SK-N-SH treated with all-trans-retinoic acid at 6 μM for 48 hours (cell line): Measurements from ENCODE around the gene MRPS34.

Experiments used
- ARNTL ChIP-seq: fragments of 450-650 bp; formaldehyde crosslinking; IDR thresholded peaks from 2 replicates; pipeline ENCODE4 v1.5.0; 2020; ENCODE audit warnings: low read depth, mild to moderate bottlenecking, moderate library complexity, borderline replicate concordance
- CREB5 ChIP-seq: fragments of 250-450 bp; sonication (Bioruptor Pico); IDR thresholded peaks from 2 replicates; pipeline ENCODE4 v1.5.1; 2020; ENCODE audit warnings: low read depth, mild to moderate bottlenecking, moderate library complexity
- CSDC2 ChIP-seq: fragments of 250-450 bp; sonication (Bioruptor Pico); IDR thresholded peaks from 2 replicates; pipeline ENCODE4 v1.5.0; 2020; ENCODE audit warnings: mild to moderate bottlenecking, moderate library complexity
- ESRRG ChIP-seq: fragments of 250-450 bp; sonication (Bioruptor Pico); IDR thresholded peaks from 2 replicates; pipeline ENCODE4 v1.6.1; 2021; ENCODE audit warnings: mild to moderate bottlenecking
- ISL1 ChIP-seq: fragments of 250-450 bp; sonication (Bioruptor Pico); IDR thresholded peaks from 2 replicates; pipeline ENCODE4 v2.1.2; 2022; ENCODE audit warnings: mild to moderate bottlenecking, moderate library complexity
- OSR1 ChIP-seq: fragments of 250-450 bp; sonication (Bioruptor Pico); IDR thresholded peaks from 2 replicates; pipeline ENCODE4 v1.8.0; 2022; ENCODE audit warnings: moderate library complexity, mild to moderate bottlenecking, inconsistent platforms
- PATZ1 ChIP-seq: fragments of 250-450 bp; sonication (Bioruptor Pico); IDR thresholded peaks from 2 replicates; pipeline ENCODE4 v1.8.0; 2020; ENCODE audit warnings: mild to moderate bottlenecking, moderate library complexity, borderline replicate concordance
- RARB ChIP-seq: fragments of 250-450 bp; sonication (Bioruptor Pico); IDR thresholded peaks from 2 replicates; pipeline ENCODE4 v1.8.0; 2021; ENCODE audit warnings: mild to moderate bottlenecking, moderate library complexity
- ZFP3 ChIP-seq: fragments of 250-450 bp; sonication (Bioruptor Pico); IDR thresholded peaks from 2 replicates; pipeline ENCODE4 v1.5.0; 2020; ENCODE audit warnings: mild to moderate bottlenecking, moderate library complexity
- ZNF565 ChIP-seq: fragments of 450-650 bp; formaldehyde crosslinking; conservative IDR thresholded peaks from 2 replicates; pipeline ENCODE4 v1.5.0; 2020; ENCODE audit warnings: low read depth, mild to moderate bottlenecking, moderate library complexity
- ZNF70 ChIP-seq: fragments of 450-650 bp; formaldehyde crosslinking; IDR thresholded peaks from 2 replicates; pipeline ENCODE4 v1.5.0; 2020; ENCODE audit warnings: mild to moderate bottlenecking, moderate library complexity
- ZNF8 ChIP-seq: fragments of 450-650 bp; formaldehyde crosslinking; IDR thresholded peaks from 2 replicates; pipeline ENCODE4 v1.5.0; 2020; ENCODE audit warnings: mild to moderate bottlenecking, moderate library complexity
- TF ChIP-seq, protein P1 (sequence below): fragments of 250-450 bp; sonication (Bioruptor Pico); IDR thresholded peaks from 2 replicates; pipeline ENCODE4 v1.5.0; 2020; ENCODE audit warnings: mild to moderate bottlenecking, moderate library complexity
- TF ChIP-seq, protein P2 (sequence below): fragments of 250-450 bp; sonication (Bioruptor Pico); IDR thresholded peaks from 2 replicates; pipeline ENCODE4 v1.8.0; 2021; ENCODE audit warnings: low read depth, mild to moderate bottlenecking, moderate library complexity, borderline replicate concordance

GRCh38 chr16:1766231-1766630 lies 6.7 kb downstream of the MRPS34 start:
- TF ChIP-seq ARNTL (CRISPR knock-in tag) (no peak), PATZ1 (CRISPR knock-in tag) (no peak), ZNF70 (CRISPR knock-in tag) (no peak), OSR1 (CRISPR knock-in tag) (no peak), ISL1 (CRISPR knock-in tag) (no peak), ZNF8 (no peak), ZNF565 (no peak), CREB5 (CRISPR knock-in tag) (no peak), ZFP3 (CRISPR knock-in tag) (no peak), CSDC2 (no peak), RARB (CRISPR knock-in tag) (no peak), ESRRG (CRISPR knock-in tag) (no peak)
- TF ChIP-seq, protein P1, sequence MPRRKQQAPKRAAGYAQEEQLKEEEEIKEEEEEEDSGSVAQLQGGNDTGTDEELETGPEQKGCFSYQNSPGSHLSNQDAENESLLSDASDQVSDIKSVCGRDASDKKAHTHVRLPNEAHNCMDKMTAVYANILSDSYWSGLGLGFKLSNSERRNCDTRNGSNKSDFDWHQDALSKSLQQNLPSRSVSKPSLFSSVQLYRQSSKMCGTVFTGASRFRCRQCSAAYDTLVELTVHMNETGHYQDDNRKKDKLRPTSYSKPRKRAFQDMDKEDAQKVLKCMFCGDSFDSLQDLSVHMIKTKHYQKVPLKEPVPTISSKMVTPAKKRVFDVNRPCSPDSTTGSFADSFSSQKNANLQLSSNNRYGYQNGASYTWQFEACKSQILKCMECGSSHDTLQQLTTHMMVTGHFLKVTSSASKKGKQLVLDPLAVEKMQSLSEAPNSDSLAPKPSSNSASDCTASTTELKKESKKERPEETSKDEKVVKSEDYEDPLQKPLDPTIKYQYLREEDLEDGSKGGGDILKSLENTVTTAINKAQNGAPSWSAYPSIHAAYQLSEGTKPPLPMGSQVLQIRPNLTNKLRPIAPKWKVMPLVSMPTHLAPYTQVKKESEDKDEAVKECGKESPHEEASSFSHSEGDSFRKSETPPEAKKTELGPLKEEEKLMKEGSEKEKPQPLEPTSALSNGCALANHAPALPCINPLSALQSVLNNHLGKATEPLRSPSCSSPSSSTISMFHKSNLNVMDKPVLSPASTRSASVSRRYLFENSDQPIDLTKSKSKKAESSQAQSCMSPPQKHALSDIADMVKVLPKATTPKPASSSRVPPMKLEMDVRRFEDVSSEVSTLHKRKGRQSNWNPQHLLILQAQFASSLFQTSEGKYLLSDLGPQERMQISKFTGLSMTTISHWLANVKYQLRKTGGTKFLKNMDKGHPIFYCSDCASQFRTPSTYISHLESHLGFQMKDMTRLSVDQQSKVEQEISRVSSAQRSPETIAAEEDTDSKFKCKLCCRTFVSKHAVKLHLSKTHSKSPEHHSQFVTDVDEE (CRISPR knock-in tag) = no peak
- TF ChIP-seq, protein P2, sequence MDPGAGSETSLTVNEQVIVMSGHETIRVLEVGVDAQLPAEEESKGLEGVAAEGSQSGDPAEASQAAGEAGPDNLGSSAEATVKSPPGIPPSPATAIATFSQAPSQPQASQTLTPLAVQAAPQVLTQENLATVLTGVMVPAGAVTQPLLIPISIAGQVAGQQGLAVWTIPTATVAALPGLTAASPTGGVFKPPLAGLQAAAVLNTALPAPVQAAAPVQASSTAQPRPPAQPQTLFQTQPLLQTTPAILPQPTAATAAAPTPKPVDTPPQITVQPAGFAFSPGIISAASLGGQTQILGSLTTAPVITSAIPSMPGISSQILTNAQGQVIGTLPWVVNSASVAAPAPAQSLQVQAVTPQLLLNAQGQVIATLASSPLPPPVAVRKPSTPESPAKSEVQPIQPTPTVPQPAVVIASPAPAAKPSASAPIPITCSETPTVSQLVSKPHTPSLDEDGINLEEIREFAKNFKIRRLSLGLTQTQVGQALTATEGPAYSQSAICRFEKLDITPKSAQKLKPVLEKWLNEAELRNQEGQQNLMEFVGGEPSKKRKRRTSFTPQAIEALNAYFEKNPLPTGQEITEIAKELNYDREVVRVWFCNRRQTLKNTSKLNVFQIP (CRISPR knock-in tag) = no peak
